ENCODE results near the gene DLGAP3.

DLGAP3 gene

DNA sequence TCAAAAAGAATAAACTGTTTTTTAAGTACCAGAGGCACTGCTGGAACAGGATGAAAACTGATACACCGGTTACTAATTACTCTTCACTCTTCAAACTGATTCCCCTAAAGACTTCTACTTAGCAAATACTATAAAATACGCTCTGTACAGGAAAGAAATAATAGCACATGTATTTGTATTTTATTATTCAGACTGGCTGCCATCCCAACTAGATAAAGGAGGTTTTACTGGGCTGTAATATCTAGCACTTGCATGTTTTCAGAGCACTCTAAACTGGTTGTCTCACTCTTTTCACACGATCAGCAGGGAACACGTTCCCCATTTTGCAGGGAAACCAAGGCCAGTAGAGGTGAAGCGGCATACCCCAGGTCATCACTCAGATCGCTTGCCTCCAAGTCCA, 79.1 kb downstream of the DLGAP3 start:
- DNase-seq, result no peak

DNA sequence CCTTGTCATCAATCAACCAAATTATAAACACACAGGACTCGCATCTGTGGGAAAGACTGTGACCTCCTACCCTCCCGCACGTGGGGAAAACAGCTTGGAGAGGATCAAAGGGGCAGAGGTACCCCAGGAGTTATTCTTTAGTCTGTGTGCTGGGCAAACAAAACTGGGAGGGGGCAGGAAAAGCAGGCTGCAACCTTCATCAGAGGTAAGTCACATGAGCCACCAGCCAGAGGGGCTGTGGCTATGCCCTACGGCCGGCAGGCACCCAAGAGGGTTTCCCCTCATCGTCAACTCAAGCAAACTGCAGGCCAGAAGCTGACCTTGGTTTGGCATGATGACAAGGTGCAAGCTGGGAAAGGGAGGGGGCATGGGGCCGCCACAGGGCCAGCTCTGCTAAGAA, 82.4 kb downstream of the DLGAP3 start:
- no peak for TF ChIP-seq EZH2 (IDR thresholded peaks at IDR 0.05; ENCODE audit: borderline replicate concordance, low read depth, low read length, severe bottlenecking)
- TF ChIP-seq, protein P1, sequence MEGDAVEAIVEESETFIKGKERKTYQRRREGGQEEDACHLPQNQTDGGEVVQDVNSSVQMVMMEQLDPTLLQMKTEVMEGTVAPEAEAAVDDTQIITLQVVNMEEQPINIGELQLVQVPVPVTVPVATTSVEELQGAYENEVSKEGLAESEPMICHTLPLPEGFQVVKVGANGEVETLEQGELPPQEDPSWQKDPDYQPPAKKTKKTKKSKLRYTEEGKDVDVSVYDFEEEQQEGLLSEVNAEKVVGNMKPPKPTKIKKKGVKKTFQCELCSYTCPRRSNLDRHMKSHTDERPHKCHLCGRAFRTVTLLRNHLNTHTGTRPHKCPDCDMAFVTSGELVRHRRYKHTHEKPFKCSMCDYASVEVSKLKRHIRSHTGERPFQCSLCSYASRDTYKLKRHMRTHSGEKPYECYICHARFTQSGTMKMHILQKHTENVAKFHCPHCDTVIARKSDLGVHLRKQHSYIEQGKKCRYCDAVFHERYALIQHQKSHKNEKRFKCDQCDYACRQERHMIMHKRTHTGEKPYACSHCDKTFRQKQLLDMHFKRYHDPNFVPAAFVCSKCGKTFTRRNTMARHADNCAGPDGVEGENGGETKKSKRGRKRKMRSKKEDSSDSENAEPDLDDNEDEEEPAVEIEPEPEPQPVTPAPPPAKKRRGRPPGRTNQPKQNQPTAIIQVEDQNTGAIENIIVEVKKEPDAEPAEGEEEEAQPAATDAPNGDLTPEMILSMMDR (IDR thresholded peaks at IDR 0.05; ENCODE audit: borderline replicate concordance, extremely low read depth, low read length, poor library complexity, severe bottlenecking), result no peak
- Histone ChIP-seq H3K9me3 (ENCODE audit: insufficient read depth, low read length, severe bottlenecking) (no peaks in the 10 kb centered on the region), H3K36me3 (ENCODE audit: insufficient read depth, low read length) (peaks cover 33% of the 10 kb centered on the region), H3K4me2 (ENCODE audit: insufficient read depth, low read length) (no peak overlapping the region), H3K4me1 (ENCODE audit: insufficient read depth, low read length) (no peaks in the 10 kb centered on the region), H3K9ac (ENCODE audit: low read depth, low read length) (no peak overlapping the region), H2AFZ (ENCODE audit: low read depth, low read length) (no peak overlapping the region), H3K4me3 (ENCODE audit: low read depth in 1 of 2, low read length in 2 of 2) (no peak overlapping the region), H4K20me1 (ENCODE audit: insufficient read depth, low read length) (peaks cover 39% of the 10 kb centered on the region), H3K79me2 (ENCODE audit: insufficient read depth, low read length) (peaks cover 6% of the 10 kb centered on the region; the same call in 1 of the 2 replicates), H3K27me3 (ENCODE audit: insufficient read depth, low read length, poor library complexity) (no peaks in the 10 kb centered on the region), H3K27ac (ENCODE audit: low read length) (no peak overlapping the region)
- no peak for DNase-seq
- ATAC-seq (ENCODE audit: insufficient read depth, low read depth), result no peak

More for the DNA sequence above, 79.1 kb downstream of the DLGAP3 start:
- Histone ChIP-seq H2AFZ (ENCODE audit: low read depth, low read length) (no peak overlapping the region), H3K27me3 (ENCODE audit: insufficient read depth, low read length, poor library complexity) (no peaks in the 10 kb centered on the region), H3K4me1 (ENCODE audit: insufficient read depth, low read length) (no peaks in the 10 kb centered on the region), H3K4me3 (ENCODE audit: low read depth in 1 of 2, low read length in 2 of 2) (no peak overlapping the region), H4K20me1 (ENCODE audit: insufficient read depth, low read length) (peaks cover 42% of the 10 kb centered on the region), H3K79me2 (ENCODE audit: insufficient read depth, low read length) (peaks cover 10% of the 10 kb centered on the region; the same call in 1 of the 2 replicates), H3K9me3 (ENCODE audit: insufficient read depth, low read length, severe bottlenecking) (no peaks in the 10 kb centered on the region), H3K27ac (ENCODE audit: low read length) (no peak overlapping the region), H3K36me3 (ENCODE audit: insufficient read depth, low read length) (peaks cover 61% of the 10 kb centered on the region), H3K9ac (ENCODE audit: low read depth, low read length) (no peak overlapping the region), H3K4me2 (ENCODE audit: insufficient read depth, low read length) (no peak overlapping the region)
- TF ChIP-seq, protein P1 (IDR thresholded peaks at IDR 0.05; ENCODE audit: borderline replicate concordance, extremely low read depth, low read length, poor library complexity, severe bottlenecking), result no peak
- TF ChIP-seq EZH2 (IDR thresholded peaks at IDR 0.05; ENCODE audit: borderline replicate concordance, low read depth, low read length, severe bottlenecking), result no peak
- ATAC-seq (ENCODE audit: insufficient read depth, low read depth), result no peak

DNA sequence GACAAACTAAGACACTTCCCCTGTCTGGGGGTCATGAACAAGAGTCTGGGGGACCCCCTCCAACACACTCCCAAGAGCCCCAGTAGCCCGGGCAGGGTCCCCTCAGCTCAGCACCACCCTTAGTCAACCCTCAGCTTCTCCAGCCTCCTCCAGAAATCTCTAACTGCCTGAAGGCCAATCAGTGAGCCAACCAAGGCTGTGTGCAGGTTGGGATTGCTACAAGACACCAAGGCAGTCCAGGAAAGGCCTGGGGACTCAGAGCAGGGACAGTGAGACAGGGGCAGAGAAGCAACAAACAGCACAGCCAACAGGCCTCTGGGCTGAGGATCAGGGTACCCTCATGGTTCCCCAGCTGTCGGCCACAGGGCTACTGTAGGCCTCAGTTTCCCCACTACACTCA, 83.2 kb downstream of the DLGAP3 start:
- Histone ChIP-seq H3K9ac (ENCODE audit: low read depth, low read length) (no peak overlapping the region), H3K9me3 (ENCODE audit: insufficient read depth, low read length, severe bottlenecking) (no peaks in the 10 kb centered on the region), H3K4me2 (ENCODE audit: insufficient read depth, low read length) (no peak overlapping the region), H3K27ac (ENCODE audit: low read length) (no peak overlapping the region), H3K27me3 (ENCODE audit: insufficient read depth, low read length, poor library complexity) (no peaks in the 10 kb centered on the region), H3K4me3 (ENCODE audit: low read depth in 1 of 2, low read length in 2 of 2) (no peak overlapping the region), H3K79me2 (ENCODE audit: insufficient read depth, low read length) (no peaks in the 10 kb centered on the region), H4K20me1 (ENCODE audit: insufficient read depth, low read length) (peaks cover 31% of the 10 kb centered on the region), H2AFZ (ENCODE audit: low read depth, low read length) (no peak overlapping the region), H3K4me1 (ENCODE audit: insufficient read depth, low read length) (no peaks in the 10 kb centered on the region), H3K36me3 (ENCODE audit: insufficient read depth, low read length) (peaks cover 25% of the 10 kb centered on the region)
- ATAC-seq (ENCODE audit: insufficient read depth, low read depth) (no peak), DNase-seq (no peak)
- TF ChIP-seq, protein P1 (IDR thresholded peaks at IDR 0.05; ENCODE audit: borderline replicate concordance, extremely low read depth, low read length, poor library complexity, severe bottlenecking), result no peak
- no peak for TF ChIP-seq EZH2 (IDR thresholded peaks at IDR 0.05; ENCODE audit: borderline replicate concordance, low read depth, low read length, severe bottlenecking)
